B cell (primary cell): Measurements from ENCODE around the gene DNAJC11.

Source experiments
- EZH2 ChIP-seq: IDR thresholded peaks from 2 replicates; pipeline ENCODE4 v1.6.1; 2012; ENCODE audit warnings: borderline replicate concordance, low read depth, mild to moderate bottlenecking, moderate library complexity, low read length; ENCODE audit not compliant: insufficient read depth, poor library complexity, severe bottlenecking
- TF ChIP-seq, protein P1 (sequence below): fragments of 200-600 bp; IDR thresholded peaks from one replicate; pipeline ENCODE4 v1.8.0; 2022; ENCODE audit warnings: antibody characterized with exemption, mild to moderate bottlenecking

DNA sequence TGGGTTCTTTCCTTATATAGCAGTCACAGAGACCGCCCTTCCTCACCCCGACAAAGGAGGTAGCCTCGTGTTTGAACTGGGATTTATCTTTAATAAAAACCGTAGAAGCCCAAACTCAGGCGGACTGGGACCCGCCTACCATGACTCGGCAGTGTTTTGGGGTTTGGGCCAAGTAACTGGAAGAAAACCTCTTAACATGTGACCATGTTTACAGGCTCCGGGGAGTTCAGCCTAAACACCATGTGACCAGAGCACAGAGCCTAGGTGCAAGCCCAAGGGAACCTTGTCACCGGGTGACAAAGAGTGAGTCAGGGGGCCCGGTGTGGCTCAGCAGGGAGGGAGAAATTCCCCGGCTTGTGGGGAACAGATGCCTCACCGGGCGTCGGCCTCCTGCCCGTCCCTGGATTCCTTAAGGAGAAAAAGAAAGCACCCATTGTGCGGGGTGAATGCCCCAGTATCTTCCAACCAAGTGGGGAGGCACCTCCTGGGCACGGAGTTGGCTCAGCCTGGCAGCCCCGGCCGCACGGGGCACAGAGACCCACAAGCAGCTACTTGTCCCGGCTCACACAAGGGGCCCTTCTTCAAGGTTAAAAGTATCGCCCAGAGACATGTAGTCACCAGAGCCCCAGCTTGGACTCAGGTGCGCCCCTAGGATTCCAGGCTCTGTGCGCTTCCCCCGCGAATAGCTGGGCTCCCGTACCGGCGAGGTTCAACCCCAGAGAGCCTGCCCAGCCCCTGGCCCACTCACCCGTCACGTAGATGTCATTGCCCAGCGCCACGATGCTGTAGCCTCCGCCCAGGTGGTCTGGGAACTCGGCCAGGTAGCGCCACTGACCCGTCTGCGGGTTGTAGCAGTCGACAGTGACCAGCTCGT lies 100.3 kb downstream of the DNAJC11 start:
- TF ChIP-seq, protein P1, sequence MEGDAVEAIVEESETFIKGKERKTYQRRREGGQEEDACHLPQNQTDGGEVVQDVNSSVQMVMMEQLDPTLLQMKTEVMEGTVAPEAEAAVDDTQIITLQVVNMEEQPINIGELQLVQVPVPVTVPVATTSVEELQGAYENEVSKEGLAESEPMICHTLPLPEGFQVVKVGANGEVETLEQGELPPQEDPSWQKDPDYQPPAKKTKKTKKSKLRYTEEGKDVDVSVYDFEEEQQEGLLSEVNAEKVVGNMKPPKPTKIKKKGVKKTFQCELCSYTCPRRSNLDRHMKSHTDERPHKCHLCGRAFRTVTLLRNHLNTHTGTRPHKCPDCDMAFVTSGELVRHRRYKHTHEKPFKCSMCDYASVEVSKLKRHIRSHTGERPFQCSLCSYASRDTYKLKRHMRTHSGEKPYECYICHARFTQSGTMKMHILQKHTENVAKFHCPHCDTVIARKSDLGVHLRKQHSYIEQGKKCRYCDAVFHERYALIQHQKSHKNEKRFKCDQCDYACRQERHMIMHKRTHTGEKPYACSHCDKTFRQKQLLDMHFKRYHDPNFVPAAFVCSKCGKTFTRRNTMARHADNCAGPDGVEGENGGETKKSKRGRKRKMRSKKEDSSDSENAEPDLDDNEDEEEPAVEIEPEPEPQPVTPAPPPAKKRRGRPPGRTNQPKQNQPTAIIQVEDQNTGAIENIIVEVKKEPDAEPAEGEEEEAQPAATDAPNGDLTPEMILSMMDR = no peak
- no peak for TF ChIP-seq EZH2
